NOMO-1 treated with DMSO at 0.1 percent for 48 hours (cell line): ENCODE measurements around the gene TMEM117.
"Not testable (repeated sequence)": the region's sequence is repeated elsewhere in the genome, so short reads cannot be mapped to it uniquely, and the experiment has no call there.

Experiments used
- DNase-seq: peaks from one replicate; lab custom pipeline; 2025; ENCODE audit not compliant: unreplicated experiment; lab: John Stamatoyannopoulos, UW

TMEM117 gene

DNA sequence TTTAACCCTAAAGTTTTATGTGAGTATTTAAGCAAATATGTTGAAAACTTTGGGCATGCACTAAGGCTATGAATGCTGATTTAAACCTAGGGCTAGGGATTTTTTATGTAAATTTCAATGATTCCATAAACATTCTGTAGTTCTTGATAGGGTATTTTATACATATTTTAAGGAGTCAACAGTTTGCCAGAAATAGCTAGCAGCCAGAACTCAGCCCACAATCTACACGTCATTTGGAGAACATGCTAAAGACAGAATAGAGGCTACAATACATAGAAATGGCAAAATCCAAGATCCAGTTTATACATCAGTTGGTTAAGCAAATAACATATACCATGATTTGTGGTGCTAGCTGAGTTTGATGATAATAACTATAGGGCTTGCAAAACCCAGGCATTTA lies 184.7 kb downstream of the TMEM117 start:
- no peak for DNase-seq

DNA sequence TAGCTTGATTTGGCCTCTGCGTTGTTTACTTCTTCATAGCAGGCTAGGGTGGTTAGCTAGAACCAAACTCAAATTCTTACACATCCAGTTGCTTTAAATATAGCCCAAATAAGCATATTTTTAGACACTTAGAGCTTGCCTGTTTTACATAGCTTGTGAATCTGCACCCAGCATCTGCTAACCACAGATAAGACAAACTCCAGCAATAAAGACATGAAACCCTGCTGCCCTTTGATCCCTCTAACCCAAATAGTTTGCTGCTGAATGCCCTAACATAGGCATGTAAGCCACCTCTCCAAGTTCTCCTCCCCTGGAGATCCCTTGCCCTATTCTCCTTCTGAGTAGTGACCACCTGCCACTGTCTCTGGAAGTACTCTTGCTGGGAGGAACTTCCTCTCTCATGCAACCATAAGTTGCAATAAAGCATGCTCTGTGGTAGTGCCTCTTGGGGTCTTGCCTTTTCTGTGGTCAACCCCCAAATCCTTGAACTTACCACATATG lies 185.6 kb downstream of the TMEM117 start:
- no peak for DNase-seq

DNA sequence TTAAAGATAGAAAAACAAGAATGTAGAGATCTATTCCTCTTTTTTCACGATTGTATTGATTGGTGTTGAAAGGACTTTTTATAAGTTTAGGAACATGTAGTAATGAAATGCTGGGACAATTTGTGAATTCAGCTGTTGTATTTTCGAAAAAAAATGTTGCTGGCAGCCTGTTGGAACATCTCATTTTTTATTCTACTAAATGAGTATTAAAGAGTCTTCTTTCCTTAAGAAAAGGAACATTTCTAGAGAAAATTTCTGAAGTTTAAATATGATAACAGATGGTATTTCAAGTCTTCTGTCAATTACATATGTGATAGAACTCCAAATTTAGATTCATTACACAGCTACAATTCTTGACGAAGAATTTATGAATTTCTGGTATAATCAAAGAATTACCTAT lies 189.6 kb downstream of the TMEM117 start:
- DNase-seq, result no peak

DNA sequence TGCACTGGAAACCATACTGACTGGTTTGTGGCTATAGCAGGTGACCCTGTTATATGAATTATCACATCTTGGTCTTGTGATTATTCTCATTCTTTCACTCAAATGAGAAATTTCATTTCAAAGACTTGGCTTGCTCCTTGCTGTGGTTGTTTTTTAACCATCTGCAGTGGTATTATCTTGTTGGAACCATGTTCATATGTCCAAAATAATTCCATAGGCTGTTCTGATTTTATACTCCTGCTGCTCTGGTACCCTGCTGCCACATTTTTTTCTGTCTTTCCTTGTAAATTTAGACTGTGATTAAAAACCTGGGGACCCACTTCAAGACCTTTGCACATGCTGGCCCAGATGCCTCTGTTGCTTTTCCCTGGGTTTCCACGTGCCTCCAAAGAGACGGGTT lies 190.2 kb downstream of the TMEM117 start:
- no peak for DNase-seq

DNA sequence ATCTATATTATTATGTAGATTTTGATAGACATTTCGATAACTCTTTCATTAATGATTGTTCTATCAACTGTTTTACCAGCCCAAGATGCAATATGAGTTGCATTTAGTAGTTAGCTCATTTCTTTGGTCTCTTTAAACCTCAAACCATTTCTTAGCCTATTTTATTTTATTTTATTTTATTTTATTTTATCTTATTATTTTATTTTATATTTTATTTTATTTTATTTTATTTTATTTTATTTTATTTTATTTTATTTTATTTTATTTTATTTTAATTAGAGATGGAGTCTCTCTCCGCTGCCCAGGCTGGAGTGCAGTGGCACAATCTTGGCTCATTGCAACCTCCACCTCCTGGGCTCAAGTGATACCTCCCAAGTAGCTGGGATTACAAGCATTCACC lies 191.0 kb downstream of the TMEM117 start:
- DNase-seq, result not testable (repeated sequence)

DNA sequence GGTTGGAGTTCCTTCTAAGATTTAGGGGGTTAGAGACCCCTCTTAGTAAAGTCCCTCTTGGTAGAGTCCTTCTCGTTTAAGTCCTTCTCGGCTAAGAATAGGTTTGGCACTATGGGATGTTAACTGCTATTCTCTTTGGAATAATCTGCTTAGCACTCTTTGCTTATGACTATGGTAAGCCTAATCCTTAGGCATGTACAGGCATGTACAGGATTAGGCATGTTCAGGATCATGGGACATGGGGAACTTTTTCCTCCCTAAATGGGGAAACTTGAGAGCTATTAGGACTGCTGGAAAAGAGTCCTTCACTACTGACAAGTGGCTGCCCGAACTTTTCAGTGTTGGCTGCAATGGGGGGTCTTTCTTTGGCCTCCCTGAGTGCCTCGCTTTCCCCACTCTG lies 193.3 kb downstream of the TMEM117 start:
- no peak for DNase-seq

DNA sequence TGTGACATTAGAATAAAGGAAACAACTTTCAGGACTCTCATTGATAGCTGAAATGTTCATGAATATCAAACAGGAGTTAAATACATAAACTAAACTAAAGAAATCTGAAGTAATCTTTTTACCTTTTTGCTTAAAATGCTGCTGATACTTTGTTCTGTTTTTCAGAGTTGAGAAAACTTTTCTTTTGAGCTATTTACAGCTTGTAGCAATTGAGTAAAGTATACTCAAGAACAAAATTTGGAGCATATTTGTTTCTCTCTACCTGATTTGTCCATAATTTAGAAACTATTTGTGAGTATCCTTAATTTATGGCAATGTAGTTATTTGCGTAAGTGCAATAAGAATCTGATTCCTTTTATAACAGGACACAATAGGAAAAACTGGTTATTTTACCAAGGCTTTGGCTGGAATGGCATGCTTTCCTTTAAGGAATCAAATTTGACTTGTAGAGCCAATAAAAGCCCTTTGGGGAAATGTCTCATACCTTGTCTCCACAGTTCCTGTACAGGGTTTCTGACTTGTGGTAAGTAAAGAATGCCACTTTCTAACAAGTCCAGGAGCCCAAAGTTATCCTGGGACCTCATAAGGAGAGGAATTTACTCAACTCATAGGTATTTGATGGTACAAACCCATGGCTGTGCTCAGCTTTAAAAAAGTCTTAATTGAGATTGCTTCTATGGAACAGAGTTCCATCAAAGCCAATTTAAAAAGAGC lies 195.7 kb downstream of the TMEM117 start:
- DNase-seq, result no peak

DNA sequence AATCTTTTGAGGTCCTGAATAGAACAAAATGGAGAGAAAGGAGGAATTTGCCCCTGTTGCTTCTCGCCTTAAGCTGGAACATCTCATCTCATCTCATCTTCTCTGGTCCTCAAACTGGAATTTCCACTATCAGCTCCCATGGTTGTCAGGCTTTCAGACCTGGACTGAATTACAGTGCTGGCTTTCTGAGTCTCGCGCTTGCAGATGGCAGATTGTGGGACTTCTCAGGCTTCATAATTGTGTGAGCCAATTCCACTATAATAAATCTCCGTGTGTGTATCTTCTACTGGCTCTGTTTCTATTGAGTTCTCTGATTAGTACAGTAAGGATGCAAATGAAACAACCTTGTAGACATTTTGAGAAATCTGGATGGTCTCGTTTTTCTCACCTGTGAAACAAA lies 199.0 kb downstream of the TMEM117 start:
- no peak for DNase-seq

DNA sequence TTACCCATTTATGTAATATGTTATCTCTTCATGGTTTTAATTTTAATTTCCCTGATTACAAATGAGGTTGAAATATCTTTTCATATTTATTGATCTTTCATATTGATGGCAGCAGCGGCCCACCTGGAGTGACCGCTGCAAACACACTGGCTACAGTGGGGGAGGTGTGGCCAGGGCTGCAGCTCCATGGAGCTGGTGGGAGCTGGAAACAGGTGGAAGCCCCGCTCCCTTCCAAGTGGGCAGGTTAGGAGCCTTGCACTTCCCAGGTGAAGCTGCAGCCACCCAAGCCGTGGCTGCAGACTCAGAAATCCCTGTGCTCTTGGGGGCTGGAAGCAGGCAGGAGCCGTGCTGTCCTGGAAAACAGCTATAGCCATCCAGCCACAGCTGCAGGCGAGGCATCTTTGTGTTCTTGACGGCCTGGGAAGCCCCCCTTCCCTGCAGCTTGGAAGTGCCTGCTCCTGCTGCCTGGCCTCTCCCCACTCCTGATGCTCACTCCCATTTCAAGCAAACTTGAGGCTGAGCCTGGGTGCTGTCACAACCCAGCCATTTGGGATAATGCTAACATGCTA lies 201.1 kb downstream of the TMEM117 start:
- DNase-seq, result no peak

DNA sequence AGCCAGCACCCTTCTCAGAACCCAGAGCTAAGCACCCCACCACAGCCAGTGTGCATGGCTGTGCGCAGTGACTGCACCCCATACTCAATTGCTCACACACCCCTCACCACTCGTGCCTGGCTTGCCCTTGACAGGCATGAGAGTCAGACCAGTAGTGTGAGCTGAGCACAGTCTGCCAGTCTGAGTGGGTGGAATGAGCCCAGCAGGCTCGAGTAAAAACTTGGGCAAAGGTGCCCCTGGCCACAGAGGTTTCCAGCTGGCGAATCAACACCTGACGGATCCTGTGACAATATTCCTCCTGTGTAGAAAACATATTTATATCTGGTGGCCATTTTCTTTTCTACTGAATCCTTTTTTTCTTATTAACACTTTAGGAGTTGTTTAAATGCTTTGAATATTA lies 202.5 kb downstream of the TMEM117 start:
- DNase-seq, result no peak

DNA sequence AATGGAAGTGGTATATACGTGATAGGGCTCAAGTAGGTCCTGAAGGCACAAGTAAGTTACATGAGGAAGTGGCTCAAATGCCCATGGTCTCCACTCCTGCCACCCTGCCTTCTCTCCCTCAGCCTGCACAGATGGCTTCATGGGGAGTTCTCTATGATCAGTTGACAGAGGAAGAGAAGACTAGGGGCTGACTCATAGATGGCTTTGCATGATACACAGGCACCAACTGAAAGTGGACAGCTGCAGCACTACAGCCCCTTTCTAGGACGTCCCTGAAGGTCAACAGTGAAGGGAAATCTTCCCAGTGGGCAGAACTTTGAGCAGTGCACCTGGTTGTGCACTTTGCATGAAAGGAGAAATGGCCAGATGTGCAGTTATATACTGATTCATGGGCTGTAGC lies 208.6 kb downstream of the TMEM117 start:
- not testable (repeated sequence) for DNase-seq

DNA sequence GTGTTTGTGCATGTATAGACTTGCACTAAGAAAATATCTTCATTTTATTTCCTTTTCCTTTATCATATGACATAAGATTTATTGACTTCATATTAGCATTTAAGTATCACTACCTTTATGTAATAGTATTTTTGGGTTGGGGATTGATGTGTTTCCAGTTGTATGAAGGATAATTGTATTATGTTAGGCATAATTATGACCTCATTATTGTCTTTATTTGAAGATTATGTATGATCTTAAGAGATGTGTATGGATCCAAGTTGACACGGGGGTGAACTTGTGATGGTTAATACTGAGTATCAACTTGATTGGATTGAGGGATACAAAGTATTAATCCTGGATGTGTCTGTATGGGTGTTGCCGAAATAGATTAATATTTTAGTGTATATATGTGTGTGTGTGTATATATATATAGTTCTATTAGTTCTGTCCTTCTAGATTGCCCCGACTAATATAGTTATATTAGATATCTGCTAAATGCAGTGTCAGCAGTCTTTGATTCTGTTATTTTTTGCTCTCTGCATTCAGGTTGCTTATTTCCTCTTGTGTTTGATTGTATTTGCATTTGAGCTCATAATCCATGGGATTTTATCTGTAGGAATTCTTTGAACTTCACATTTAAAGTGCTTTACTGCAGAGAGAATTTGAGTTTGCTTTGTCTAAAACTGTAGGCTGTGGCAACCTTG lies 211.0 kb downstream of the TMEM117 start:
- DNase-seq, result no peak

DNA sequence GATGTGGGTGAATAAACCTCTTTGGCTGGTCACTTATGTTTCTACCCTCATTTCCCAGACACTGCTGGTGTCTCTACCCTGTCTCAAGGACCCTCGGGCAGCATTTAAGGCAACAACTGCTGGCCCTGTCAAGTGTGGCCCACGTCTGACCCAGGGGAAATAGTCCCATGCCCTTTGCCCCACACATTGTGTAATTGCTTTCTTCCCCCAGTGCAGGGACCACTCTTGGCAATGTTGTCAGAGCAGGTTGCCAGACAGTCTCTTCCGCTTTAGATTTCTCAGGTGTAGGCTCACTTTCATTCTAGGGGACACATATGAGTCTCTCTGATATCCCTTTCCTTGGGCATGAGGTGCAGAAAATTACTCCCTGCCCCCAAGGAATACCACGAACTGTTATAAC lies 216.7 kb downstream of the TMEM117 start:
- no peak for DNase-seq

DNA sequence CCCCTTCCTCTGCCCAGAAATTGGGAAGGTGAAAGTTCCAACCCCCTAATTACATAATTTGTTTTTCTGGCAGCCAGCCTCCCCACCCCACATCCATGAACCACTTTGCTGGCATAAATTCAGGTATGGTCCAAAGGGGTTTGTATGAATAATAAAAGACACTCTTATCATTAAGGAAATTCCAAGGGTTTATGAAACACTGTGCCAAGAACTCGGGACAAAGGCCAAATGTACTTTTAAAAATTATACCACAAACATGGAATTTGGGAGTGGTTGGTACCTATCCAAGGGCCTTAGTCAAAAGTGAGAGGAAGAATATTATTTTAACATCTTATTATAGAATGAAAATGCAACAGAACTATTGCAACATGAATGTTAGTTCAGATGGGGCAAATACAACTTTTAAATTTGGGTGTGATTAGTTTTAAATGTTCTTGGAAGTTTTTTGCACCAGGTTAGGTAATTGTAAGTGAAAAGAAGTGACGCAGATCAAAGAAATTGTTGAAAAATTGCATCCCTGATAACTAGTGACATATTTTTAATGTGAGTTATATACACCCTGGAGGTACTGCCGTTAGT lies 217.8 kb downstream of the TMEM117 start:
- DNase-seq, result no peak

DNA sequence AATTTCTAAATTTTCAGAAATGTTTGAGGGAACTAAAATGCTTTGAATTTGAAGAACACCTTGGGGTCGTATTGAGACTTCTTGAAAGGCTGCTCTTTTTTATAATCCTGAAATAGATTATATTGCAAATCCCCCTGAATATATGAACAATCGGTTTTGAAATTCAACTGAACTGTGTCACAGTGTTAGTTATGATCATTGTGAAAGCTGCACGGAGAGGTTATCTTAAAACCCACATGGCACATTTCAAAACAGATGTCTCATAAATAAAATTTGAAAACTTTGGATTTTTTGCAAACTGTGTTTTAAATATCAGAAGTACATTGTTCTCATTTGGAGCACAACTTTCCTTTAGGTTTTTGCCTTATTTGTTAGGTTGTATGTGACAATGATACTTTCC lies 218.4 kb downstream of the TMEM117 start:
- no peak for DNase-seq

DNA sequence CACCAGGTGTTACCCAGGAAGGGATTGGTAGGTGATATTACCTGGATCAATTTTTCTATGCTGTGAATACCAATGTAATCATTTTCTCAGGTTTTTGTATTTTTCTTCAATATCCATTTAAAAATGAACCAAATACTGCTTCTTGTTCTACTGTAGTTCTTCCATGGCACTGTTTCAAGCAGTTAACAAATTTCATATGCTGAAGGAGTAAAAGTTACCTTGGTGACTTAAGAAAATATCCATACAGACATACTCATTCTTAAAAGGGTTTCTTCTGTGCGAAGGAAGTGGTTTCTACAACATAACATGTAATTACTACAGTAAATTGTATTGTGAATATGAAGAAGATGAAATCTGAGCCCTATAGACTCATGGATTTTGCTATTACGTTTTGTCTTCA lies 222.5 kb downstream of the TMEM117 start:
- no peak for DNase-seq

DNA sequence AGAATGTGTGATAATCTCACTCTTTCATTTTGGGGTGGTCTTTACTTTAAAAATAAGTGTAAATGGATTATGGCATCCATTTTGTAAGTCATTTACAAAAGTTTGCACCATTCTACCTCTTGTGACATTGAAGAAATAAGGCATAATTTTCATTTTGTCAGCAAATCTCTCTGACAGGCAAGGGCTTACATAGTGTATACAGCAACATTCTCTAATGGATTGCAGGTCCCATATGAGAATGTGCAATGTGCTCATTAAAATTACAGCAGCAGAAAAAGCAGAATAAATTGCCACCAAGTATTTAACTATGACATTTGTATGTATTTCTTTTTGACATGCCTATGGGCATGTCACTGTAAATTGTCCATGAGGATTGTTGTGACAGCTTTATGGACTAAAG lies 223.6 kb downstream of the TMEM117 start:
- no peak for DNase-seq

DNA sequence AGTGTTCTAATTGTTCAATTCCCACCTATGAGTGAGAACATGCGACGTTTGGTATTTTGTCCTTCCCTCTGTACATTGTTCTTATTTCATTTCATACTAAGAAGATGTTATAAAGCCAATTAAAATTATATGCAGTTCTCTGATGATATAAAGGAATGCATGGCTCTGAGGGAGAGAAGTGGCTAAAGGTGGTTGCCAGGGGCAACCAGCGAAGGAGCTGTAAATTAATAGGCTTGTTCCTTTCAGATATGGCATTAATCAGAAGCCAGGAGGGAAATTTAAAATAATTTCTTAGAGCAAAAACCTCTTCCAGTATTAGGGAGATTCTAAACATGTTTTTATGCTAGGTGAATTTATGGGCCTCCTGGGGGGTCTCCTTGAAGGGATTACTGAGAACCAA lies 227.8 kb downstream of the TMEM117 start:
- DNase-seq, result no peak

DNA sequence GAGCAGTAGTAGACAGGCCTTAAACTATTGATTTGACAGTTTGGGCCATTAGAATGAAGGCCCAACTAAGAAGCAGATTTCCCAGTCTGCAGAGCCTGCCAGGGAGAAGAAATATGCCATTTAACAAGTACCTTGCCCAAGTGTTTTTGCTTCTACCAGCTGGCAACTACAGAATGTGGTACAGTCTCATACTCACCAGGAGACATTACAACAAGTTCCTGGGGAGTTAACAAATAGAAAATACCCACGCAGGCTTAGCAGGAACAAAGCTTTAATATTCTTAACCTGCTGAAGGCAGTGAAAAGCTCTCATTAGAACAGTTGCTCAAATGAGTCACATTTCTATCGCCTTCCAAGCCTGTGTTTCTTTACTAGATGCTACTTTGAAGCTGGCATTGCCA lies 241.0 kb downstream of the TMEM117 start:
- DNase-seq, result no peak

DNA sequence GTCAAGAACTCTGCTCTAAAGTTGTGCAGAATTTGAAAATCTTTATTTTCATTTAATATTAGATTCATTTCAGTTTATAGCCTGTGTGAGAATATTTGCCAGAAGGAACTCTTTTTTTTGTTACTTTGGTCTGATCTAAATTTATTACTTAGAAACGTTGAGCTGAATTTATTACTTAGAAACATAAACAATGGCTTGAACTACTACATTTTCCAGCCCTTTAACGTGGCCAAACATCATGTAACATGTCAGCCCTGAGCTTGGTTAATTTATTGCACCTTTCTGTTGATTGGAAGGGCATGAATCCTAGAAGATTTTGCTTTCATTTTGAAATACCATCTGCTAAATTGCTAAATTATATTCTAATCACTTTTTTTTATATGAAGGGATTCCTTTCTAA lies 241.4 kb downstream of the TMEM117 start:
- no peak for DNase-seq

DNA sequence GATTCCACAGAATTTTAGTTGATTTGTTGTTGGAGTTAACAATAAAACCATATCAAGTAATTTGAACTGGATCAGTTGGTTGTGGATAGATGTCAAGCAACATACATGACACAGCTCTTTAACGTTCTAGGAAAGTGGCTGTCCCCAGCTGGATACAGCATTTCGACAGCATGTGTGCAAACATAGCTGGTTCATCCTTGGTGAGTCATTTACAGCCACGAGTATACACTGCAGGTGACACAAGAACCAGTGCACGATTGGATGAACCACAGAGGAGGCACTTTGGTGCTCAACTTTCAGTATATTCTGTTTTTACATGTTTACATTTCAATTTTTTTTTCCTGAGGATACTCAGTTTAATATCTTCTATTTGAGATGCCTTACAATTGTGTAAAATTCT lies 242.4 kb downstream of the TMEM117 start:
- no peak for DNase-seq

DNA sequence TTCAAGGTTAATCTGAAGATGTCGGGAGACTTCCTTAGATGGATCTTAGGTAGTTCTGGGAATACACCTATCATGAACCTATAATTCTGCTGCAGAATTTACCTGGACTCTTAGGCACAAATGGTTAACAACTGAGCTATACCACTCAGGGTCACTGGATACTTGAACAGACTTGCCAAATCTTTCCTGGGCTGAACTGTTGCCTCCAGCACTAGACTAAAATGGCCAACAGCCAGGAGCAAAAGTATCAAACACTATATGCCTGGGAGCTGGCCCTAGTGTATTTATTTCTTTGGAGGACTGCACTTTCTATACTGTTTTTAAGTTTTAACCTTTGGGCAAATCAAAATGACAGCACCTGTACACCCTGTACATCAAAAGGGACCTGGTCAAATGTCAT lies 252.8 kb downstream of the TMEM117 start:
- no peak for DNase-seq
